Upper lobe of right lung (tissue), 1 donor: ENCODE results near the gene SLC22A31. TPM values are rescaled to one million over a fixed set of nuclear protein-coding genes. Genes with fewer than 3 reads are reported as not detected.
A peak's percentile ranks its signal among the peaks of the same experiment; 100 is the strongest.
"Not testable (repeated sequence)": the region's sequence is repeated elsewhere in the genome, so short reads cannot be mapped to it uniquely, and the experiment has no call there.

Experiments used
- ATAC-seq: fragments of 200-7000 bp; cut with Tn5 transposase; one replicate; pipeline ENCODE4 v1.9.1; 2020; ENCODE audit warnings: mild to moderate bottlenecking, moderate library complexity
- DNase-seq: peaks from one replicate; pipeline ENCODE4 v3.0.0-alpha.2; 2020
- H3K27ac ChIP-seq: fragments of 200-600 bp; one replicate; pipeline ENCODE4 v1.8.0; 2022
- H3K27me3 ChIP-seq: fragments of 200-600 bp; one replicate; pipeline ENCODE4 v1.8.0; 2022; ENCODE audit warnings: mild to moderate bottlenecking
- H3K36me3 ChIP-seq: fragments of 200-600 bp; one replicate; pipeline ENCODE4 v1.8.0; 2022
- H3K4me1 ChIP-seq: fragments of 200-600 bp; one replicate; pipeline ENCODE4 v1.8.0; 2022
- H3K4me3 ChIP-seq: fragments of 200-600 bp; one replicate; pipeline ENCODE4 v1.8.0; 2022; ENCODE audit warnings: mild to moderate bottlenecking
- H3K9me3 ChIP-seq: fragments of 200-600 bp; one replicate; pipeline ENCODE4 v1.8.0; 2022
- CTCF ChIP-seq: fragments of 200-600 bp; IDR thresholded peaks from one replicate; pipeline ENCODE4 v1.8.0; 2022; ENCODE audit warnings: antibody characterized with exemption
- intact Hi-C: fragments of 100-400 bp; cut with DNase I; formaldehyde crosslinking; loops from one replicate; pipeline ENCODE4 v1.11.0; 2022
- long read RNA-seq: library from polyadenylated mRNA; unstranded; transcript quantifications from one replicate; pipeline ENCODE4 v2.0.0, GENCODE V29; 2021
- total RNA-seq: library from RNA; stranded (reverse); fragmentation: NEBNext Ultra II Directional; extraction: Animal tissue kit (Norgen Biotek cat#: 25700); gene quantifications from one replicate; pipeline ENCODE4 v1.2.1, GENCODE V29; 2021
- donor health status: DM: no; HTN: yes; CAD: no; lungs with severe emphysema.

SLC22A31 gene
- total RNA-seq, result 136 TPM
- long read RNA-seq, transcript SLC22A31-203 (5 exons, 780 nt), result major isoform, 52 of 365 reads
- long read RNA-seq, partial matches to known transcripts, result 54 of 365 reads
- long read RNA-seq, other reads (novel, unspliced or antisense), result 255 of 365 reads

- H3K4me3 ChIP-seq, result peak within 1 kb of the TSS; percentile 40
- no peaks in the 10 kb centered on the region for H3K36me3 ChIP-seq
- peaks cover 47% of the 10 kb centered on the region for H3K27me3 ChIP-seq
- H3K27ac ChIP-seq, result peak within 1 kb of the TSS; percentile 65
- intact Hi-C loops, result no loop called here
- peaks cover 4% of the 10 kb centered on the region for H3K4me1 ChIP-seq
- H3K9me3 ChIP-seq, result no peaks in the 10 kb centered on the region
- TF ChIP-seq CTCF, result no peak
- peak; percentile 57 for ATAC-seq
- DNase-seq, result peak; percentile 88
Observed at GRCh38 chr16:89200124-89200849, at the start of gene SLC22A31. TSS of gene SLC22A31 (minus strand) at chr16:89200537. CDS start at chr16:89200501, 36 bp downstream.

GRCh38 chr16:89248196-89248982 is 48.1 kb upstream of the SLC22A31 start:
- no peaks in the 10 kb centered on the region for H3K27me3 ChIP-seq
- H3K9me3 ChIP-seq, result no peaks in the 10 kb centered on the region
- intact Hi-C loops, result no loop called here
- peak overlapping the region; percentile 49 for H3K4me3 ChIP-seq
- no peaks in the 10 kb centered on the region for H3K36me3 ChIP-seq
- DNase-seq (no peak), ATAC-seq (no peak)
- peaks cover 5% of the 10 kb centered on the region for H3K4me1 ChIP-seq
- no peak overlapping the region for H3K27ac ChIP-seq
- no peak for TF ChIP-seq CTCF

- H3K9me3 ChIP-seq, H3K27ac ChIP-seq, H3K27me3 ChIP-seq, intact Hi-C loops, H3K4me1 ChIP-seq, DNase-seq, H3K36me3 ChIP-seq: not testable (repeated sequence)
- peak overlapping the region; percentile 49 for H3K4me3 ChIP-seq
- peak; percentile 50 for ATAC-seq
Observed at GRCh38 chr16:89247734-89248075, 47.4 kb upstream of the SLC22A31 start.

GRCh38 chr16:89246903-89247733 is 46.8 kb upstream of the SLC22A31 start:
- Histone ChIP-seq H3K27me3 (no peaks in the 10 kb centered on the region), H3K9me3 (no peaks in the 10 kb centered on the region), H3K27ac (peak overlapping the region; percentile 75), H3K36me3 (no peaks in the 10 kb centered on the region), H3K4me3 (peak overlapping the region; percentile 49), H3K4me1 (peaks cover 5% of the 10 kb centered on the region)
- intact Hi-C loops, result no loop called here
- ATAC-seq (peak; percentile 97), DNase-seq (peak; percentile 96)
- no peak for TF ChIP-seq CTCF

GRCh38 chr16:89246383-89246902 is 46.1 kb upstream of the SLC22A31 start:
- intact Hi-C loops, result no loop called here
- DNase-seq (no peak), ATAC-seq (peak; percentile 5)
- Histone ChIP-seq H3K36me3 (no peaks in the 10 kb centered on the region), H3K4me3 (peak overlapping the region; percentile 49), H3K27ac (peak overlapping the region; percentile 78), H3K27me3 (no peaks in the 10 kb centered on the region), H3K4me1 (peaks cover 11% of the 10 kb centered on the region), H3K9me3 (no peaks in the 10 kb centered on the region)
- no peak for TF ChIP-seq CTCF
